ENCODE measurements around the gene SFT2D3.
A peak's percentile ranks its signal among the peaks of the same experiment; 100 is the strongest.

Gene SFT2D3, protein sequence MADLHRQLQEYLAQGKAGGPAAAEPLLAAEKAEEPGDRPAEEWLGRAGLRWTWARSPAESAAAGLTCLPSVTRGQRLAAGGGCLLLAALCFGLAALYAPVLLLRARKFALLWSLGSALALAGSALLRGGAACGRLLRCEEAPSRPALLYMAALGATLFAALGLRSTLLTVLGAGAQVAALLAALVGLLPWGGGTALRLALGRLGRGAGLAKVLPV

DNA sequence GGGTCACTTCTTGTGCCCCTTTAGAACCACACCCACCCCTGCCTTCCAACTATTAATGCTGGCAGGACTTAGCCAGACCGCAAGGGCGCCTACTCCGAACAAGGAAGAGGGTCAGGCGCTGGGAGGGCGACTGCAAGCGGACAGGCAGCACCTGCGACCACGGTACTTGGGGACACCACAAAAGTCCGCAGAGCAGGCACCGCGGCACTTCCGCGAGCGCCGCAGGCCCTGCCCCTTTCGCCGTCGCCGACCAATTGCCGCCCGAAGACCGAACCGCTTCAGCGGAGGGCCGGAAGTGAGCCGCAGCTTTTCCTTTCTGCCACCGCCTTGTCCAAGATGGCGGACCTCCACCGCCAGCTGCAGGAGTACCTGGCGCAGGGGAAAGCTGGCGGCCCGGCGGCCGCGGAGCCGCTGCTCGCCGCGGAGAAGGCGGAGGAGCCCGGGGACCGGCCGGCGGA lies at the start of gene SFT2D3:
TSS of gene SFT2D3 (plus strand) at position 305 of the 458 bp plus-strand sequence. CDS start at position 337, 32 bp downstream.
- peak; percentile 96 for DNase-seq

GRCh38 chr2:127651971-127652550 lies 49.2 kb upstream of the SFT2D3 start:
- DNase-seq, result peak; percentile 77

- no peak for DNase-seq
Measured at GRCh38 chr2:127652786-127653357, 48.4 kb upstream of the SFT2D3 start.

GRCh38 chr2:127653421-127654083 lies 47.7 kb upstream of the SFT2D3 start:
- no peak for DNase-seq

DNA sequence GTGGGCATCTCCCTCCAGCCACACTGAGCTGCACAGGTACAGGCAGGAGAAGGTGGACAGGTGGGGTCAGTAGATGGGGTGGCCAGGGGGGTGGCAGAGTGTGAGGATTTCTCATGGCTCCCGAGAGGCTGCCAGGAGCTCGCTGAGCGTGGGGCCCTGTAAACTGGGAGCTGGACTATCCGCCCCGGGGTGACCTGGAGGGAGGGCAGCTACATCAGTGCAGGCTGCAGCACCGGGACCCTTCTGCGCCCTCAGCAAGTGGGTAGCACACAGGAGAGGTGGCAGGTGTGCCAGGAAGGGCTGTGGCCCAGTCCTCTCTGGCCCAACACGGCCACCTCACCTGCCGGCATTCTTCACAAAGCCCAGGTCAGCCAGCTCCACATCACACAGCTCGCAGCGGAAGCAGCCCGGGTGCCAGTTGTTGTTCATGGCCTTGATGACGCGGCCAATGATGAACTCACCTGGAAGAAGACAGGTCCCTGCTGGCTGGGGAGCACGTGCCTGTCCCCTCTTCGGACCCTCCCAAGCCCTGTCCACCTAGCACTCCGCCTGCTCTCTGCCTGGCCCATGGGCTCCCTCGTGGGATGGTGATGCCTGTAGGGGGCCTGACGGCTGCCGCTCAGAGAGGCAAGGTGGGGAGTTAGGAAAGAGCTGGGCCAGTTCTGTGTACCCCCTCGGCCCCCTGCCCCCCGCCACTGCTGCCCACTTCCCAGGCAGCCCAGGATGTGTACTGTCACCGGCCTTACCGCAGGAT lies 47.0 kb upstream of the SFT2D3 start:
- no peak for DNase-seq

DNA sequence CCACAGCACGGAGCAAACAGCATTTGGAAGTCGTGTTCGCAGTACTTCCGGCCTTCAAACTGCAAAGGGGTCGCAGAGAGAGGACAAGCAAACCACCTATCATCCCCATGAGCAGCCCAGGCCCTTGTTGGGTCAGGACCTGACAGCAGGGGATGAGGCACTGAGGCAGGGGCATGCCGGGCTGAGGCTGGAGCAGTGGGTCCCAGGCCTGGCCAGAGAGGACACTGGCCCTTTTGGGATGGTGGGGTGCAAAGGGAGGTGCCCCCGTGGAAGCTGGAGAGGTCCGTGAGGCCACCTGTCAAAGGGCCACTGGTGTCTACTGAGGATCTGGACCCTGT lies 46.5 kb upstream of the SFT2D3 start:
- DNase-seq, result no peak

DNA sequence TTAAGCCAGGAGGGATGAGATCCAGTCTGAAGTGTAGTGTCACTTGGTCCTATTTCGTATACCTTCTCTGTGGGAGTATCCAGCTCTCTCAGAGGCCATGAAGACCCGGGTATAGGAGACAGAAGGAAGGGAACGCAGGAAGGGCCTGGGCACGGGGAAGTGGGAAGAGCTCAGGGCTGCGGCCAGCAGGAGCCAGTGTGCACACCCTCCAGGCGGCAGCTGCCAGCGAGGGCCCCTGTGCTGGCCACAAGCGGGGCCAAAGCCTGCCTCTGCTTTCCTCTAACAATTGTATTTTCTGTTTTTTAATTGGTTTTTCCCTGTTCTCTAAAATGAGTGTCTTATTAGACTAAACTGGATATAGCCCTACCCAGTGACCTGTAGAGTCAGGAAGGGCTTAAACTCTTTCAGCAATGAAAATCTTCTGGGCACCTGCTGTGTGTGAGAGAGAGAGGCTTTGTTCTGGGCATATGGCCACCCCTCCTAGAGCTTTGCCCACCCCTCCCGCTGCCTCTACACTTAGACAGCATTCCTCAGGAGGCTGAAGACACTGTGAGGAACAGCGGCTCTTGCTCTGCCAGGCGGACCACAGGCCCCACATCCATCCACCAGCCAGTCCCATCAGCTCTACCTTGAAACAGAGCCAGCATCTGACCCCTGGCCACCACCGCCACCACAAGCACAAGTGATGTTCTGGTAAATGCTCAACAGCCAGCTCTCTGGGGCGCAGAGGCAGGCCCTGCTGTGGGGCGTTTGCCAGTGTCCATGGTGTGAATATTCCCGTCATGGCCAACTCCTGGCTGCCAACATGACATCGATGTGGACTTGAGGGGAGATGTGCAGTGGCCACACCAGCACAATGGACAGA lies 45.9 kb upstream of the SFT2D3 start:
- no peak for DNase-seq

- no peak for DNase-seq
Measured at GRCh38 chr2:127656569-127657231, 44.6 kb upstream of the SFT2D3 start.

DNA sequence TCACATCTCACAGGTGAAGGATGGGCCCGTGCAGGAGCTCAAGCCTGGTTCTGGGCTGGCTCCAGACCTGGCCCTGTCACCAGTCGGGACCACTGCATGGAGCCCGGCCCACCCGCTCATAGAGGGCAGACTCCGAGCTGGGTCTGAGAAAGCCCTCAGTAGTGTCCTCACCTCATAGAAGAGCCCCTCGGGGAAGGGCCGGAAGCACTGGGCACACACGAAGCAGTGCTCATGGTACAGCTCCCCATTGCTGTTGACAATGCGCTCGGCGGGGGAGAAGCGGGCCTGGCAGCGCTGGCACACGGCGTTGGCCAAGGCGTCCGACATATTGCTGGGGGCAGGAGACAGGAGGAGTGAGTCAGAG lies 44.1 kb upstream of the SFT2D3 start:
- DNase-seq, result no peak

DNA sequence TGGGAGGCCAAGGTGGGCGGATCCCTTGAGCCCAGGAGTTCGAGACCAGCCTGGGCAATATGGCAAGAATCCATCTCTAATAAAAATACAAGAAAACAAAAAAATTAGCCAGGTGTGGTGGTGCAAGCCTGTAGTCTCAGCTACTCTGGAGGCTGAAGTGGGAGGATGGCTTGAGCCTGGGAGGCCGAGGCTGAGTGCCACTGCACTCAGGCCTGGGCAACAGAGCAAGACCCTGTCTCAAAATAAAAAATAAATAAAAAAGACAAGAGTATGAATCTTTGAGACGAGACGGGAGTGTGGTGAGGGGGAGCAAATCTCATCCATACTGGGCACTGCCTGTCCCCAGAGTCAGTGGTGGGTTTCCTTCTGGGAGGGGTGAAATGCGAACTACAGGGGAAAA lies 43.2 kb upstream of the SFT2D3 start:
- DNase-seq, result no peak

DNA sequence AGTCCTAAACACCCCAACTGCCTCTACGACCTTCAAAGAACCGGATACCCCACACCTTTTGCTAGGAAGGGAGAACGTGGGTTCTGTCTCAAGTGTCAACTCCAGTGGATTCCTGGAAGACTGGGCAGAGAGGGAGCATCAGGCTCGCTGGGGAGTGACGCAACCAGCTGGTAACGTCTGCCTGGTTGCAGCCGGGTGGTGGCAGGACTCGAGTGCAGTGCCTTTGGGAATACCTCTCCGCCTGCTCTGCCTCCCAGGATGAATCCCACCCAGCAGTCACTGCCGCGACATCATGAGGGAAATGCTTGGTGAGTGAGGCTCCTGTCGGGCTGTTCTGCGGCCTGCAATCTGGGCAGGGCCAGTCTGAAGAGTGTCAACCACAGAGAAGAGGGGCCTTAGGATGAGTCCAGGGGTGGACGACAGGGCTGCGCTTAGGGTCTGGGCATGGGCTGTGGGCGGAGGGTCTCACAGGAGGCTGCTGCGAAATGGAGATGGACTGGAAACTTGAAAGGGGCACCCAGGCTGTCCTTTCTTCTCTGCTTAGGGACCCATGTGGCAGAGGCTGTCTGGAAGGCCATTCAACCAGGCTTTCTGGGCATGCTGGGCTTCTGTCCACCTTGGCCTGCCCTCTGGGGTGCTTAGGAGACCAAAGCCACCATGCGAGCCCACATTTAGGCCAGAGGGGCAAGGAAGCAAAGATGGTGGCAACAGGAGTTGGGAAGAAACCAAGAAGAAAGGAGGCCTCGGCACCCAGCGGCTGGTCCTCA lies 42.5 kb upstream of the SFT2D3 start:
- DNase-seq, result peak; percentile 12

DNA sequence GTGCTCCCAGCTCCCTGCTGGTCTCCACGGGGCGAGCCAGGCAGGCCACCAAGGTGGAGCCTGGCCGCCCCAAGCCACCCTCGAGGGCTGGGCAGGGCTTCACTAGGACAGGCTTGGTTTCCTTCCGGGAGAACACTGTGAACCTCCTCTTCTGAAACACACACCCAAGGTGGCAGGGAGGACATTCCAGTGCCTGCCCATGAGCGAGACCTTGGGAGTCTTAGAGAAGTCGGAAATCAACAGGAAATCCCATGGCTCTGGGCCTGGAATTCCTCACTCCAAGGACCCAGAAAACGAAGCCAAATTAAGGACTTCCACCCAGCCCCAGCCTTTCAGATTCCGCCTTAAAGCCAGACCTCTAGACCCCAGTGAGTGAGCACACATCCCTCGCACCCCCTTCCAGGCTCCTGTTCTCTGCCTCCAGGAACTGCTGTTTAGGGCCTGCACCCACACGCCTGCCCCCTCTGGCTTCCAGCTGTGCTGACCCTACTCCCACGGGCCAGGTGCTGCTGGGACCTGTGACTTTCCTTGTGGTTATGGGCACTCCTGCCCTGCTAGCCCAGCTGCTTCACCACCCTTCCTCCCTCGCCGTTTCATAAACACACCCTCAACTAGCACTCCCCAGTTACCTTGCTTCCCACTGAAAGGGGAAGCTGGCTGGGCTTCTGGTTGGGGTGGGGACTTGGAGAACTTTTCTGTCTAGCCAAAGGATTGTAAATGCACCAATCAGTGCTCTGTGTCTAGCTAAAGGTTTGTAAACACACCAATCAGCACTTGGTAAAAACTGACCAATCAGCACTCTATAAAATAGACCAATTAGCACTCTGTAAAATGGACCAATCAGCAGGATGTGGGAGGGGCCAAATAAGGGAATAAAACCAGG lies 41.6 kb upstream of the SFT2D3 start:
- peak; percentile 18 for DNase-seq

- DNase-seq, result no peak
Measured at GRCh38 chr2:127660291-127660578, 41.1 kb upstream of the SFT2D3 start.

DNA sequence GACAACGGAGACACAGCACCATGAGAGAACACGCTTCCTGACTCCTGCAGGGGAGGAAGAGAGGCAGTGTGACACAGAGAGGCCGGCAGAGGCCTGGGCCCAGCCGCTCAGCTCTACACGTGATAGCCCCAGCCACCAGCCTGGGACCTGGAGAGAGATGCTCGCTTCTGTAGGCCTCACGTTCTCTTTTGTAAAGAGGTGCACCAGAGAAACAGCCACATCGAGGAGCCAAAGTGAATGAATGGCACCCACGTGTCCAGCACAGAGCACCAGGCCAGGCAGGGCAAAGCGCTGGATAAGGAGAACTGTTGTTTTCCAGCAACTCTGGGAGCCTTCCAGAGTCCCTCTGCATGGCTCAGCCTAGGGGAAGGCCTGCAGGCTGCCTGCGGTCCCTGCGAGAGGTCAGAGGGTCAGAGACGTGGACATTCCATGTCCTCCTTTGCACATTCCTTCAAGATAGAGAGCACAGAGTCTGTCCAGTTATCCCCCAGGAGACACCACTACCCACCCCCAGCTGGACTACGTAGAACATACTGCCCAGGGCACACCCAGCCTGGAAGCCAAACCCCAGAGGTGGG lies 40.1 kb upstream of the SFT2D3 start:
- peak; percentile 13 for DNase-seq

DNA sequence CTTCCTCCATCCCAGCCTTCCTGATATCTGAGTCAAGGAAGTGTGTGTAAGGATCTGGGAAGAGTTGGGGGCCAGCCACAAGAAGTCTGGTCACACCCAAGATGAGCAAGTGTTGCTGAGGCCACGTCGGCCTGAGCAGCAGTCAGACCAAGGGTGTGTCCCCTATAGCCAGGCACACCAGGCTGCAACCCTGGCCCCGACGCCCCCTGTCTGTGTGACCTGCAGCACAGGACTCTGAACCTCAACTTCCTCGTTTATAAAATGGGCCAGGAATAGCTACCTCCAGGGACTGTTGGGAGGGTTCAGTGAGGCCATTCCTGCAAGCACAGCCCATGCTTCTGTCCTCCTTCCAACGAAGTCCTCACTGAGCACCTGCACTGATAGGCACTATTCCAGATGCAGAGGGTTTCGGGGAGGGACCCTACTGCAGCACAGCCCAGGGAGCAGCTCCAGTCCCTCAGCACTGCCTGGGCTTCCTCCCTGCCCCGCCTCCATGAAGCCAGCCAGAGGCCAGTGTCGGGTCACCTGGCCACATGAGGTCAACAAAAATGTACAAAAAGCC lies 39.3 kb upstream of the SFT2D3 start:
- peak; percentile 16 for DNase-seq

GRCh38 chr2:127662937-127663565 lies 38.2 kb upstream of the SFT2D3 start:
- peak; percentile 19 for DNase-seq

DNA sequence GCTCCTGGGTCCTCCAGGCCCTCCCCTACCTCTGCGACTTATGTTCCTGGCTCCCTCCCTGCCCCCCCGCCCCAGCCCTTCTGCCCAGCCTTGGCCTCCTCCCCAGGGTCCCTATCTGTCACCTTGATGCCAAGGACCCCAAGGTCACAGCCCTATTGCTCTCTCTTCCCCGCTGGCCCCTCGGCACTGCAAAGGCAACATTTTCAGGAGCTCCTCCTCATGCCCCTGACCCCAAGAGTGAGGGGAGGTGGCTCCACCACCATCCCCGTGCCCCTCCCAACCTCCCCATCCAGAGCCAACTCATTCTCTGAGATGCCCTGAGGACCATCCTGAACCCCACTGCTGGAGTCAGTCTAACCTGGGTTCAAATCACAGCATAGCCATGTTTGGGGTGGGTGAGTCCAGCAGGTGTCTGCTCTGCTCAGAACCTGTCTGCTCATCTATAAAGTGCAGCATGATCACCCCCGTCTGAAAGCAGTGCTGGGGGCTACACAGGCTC lies 37.7 kb upstream of the SFT2D3 start:
- DNase-seq, result no peak

GRCh38 chr2:127664065-127664894 lies 37.0 kb upstream of the SFT2D3 start:
- DNase-seq, result peak; percentile 21

Measured in femur (tissue), 1 donor.